Activated CD8-positive, alpha-beta T cell treated with anti-CD3 and anti-CD28 coated beads for 36 hours (primary cell): Measurements from ENCODE around the gene PCDHGA7. TPM values are rescaled to one million over a fixed set of nuclear protein-coding genes. Genes with fewer than 3 reads are reported as not detected.
A peak's percentile ranks its signal among the peaks of the same experiment; 100 is the strongest.

Experiments
- ATAC-seq: fragments of 200-7000 bp; cut with Tn5 transposase; one replicate; pipeline ENCODE4 v1.10.0; 2021; ENCODE audit warnings: mild to moderate bottlenecking, moderate library complexity
- CTCF ChIA-PET: fragments of 350-600 bp; sonication (Branson Sonifier 250); formaldehyde crosslinking; loops from one replicate; lab custom pipeline; 2021; ENCODE audit warnings: antibody characterized with exemption; lab: Charles Lee
- POLR2A ChIA-PET: fragments of 350-600 bp; sonication (Branson Sonifier 250); formaldehyde crosslinking; loops from one replicate; lab custom pipeline; 2021; ENCODE audit warnings: antibody characterized with exemption; lab: Charles Lee
- DNase-seq: peaks from one replicate; pipeline ENCODE4 v3.0.0-alpha.2; 2020
- H3K27ac Mint-ChIP-seq: one replicate; pipeline ENCODE4 v1.8.0; 2021; ENCODE audit warnings: mild to moderate bottlenecking, mixed read lengths
- H3K27me3 Mint-ChIP-seq: one replicate; pipeline ENCODE4 v1.8.0; 2021; ENCODE audit warnings: mixed read lengths
- H3K36me3 Mint-ChIP-seq: one replicate; pipeline ENCODE4 v1.8.0; 2021; ENCODE audit warnings: low read depth, mixed read lengths
- H3K4me1 Mint-ChIP-seq: one replicate; pipeline ENCODE4 v1.8.0; 2021; ENCODE audit warnings: low read depth, mixed read lengths
- H3K4me3 Mint-ChIP-seq: one replicate; pipeline ENCODE4 v1.8.0; 2021; ENCODE audit warnings: mild to moderate bottlenecking, moderate library complexity, mixed read lengths
- H3K9me3 Mint-ChIP-seq: one replicate; pipeline ENCODE4 v1.8.0; 2021; ENCODE audit warnings: mixed read lengths
- CTCF ChIP-seq: fragments of 200-600 bp; IDR thresholded peaks from one replicate; pipeline ENCODE4 v1.8.0; 2022; ENCODE audit warnings: antibody characterized with exemption, mild to moderate bottlenecking
- intact Hi-C: fragments of 100-400 bp; cut with micrococcal nuclease; formaldehyde crosslinking; loops from one replicate; pipeline ENCODE4 v1.10.0; 2022
- total RNA-seq, 2 experiments: library from RNA; stranded (reverse); gene quantifications; one replicate each; pipeline ENCODE4 v1.2.3, GENCODE V29; 2021

PCDHGA7 gene
- total RNA-seq, 2 experiments from 2014 or later = not detected

- ChIA-PET POLR2A (no interaction called here), CTCF (interaction anchor here (0.9 to 6.5 kb wide), 9 partner anchors 11 to 145 kb away, joined by 3 to 71 read pairs (median 10); partner anchors contain the start of genes PCDHGA12, PCDHGC3 and PCDHGC4)
- ATAC-seq (no peak), DNase-seq (no peak)
- Mint-ChIP-seq H3K4me3 (no peak overlapping the region), H3K4me1 (peaks cover 13% of the 10 kb centered on the region), H3K36me3 (peaks cover 35% of the 10 kb centered on the region), H3K27ac (no peak overlapping the region), H3K27me3 (peaks cover 72% of the 10 kb centered on the region), H3K9me3 (peaks cover 35% of the 10 kb centered on the region)
- no peak for TF ChIP-seq CTCF
- intact Hi-C loops = no loop called here
Observed at GRCh38 chr5:141419074-141419880, 36.7 kb downstream of the PCDHGA7 start.

DNA sequence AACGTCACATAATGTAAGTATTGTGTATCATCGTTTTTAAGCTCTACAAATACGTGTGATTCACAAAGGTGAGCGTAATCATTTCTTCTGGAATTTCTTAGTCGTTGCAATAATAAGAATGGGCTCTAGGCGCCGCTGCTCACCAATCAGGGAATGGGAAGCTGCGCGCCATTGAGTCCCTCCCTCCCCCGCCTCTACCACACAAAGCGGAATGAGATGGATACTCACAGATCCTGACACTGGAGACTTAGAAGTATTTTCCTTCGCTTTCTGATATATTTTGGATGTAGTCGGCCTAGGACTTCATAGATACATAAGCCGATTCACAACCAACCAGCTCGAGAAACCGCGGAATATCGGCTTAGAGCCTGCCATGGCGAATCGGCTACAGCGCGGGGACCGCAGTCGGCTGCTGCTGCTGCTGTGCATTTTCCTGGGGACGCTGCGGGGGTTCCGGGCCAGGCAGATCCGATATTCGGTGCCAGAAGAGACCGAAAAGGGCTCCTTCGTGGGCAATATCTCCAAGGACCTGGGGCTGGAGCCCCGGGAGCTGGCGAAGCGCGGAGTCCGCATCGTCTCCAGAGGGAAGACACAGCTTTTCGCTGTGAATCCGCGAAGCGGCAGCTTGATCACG lies 38.4 kb downstream of the PCDHGA7 start, which contains the start of gene PCDHGA11:
Gene PCDHGA11 (plus strand): TSS at position 197 of the 634 bp plus-strand sequence. CDS start 177 bp downstream, at position 374.
- DNase-seq = peak; percentile 69
- H3K27me3 Mint-ChIP-seq = peaks cover 72% of the 10 kb centered on the region
- H3K4me1 Mint-ChIP-seq = peaks cover 8% of the 10 kb centered on the region
- intact Hi-C loops = no loop called here
- no peak within 1 kb of the TSS for H3K27ac Mint-ChIP-seq
- peaks cover 28% of the 10 kb centered on the region for H3K36me3 Mint-ChIP-seq
- peak within 1 kb of the TSS; percentile 74 for H3K4me3 Mint-ChIP-seq
- ChIA-PET CTCF (interaction anchor here (0.6 to 6.5 kb wide), 41 partner anchors 8 to 234 kb away, joined by 3 to 71 read pairs (median 4); partner anchors contain the start of genes PCDHB9, PCDHGA1, PCDHGA10 and PCDHGA12), POLR2A (no interaction called here)
- H3K9me3 Mint-ChIP-seq = peaks cover 28% of the 10 kb centered on the region
- TF ChIP-seq CTCF = peak; percentile 76
- ATAC-seq = peak; percentile 61

DNA sequence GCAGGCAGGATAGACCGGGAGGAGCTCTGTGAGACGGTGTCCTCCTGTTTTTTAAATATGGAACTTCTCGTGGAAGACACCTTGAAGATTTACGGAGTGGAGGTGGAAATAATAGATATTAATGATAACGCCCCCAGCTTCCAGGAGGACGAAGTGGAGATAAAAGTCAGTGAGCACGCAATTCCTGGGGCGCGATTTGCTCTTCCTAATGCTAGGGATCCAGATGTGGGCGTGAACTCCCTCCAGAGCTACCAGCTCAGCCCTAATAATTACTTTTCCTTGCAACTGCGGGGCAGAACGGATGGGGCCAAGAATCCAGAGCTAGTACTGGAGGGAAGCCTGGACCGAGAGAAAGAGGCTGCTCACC lies 38.9 kb downstream of the PCDHGA7 start:
- DNase-seq (no peak), ATAC-seq (no peak)
- ChIA-PET POLR2A (no interaction called here), CTCF (interaction anchor here (0.8 to 6.5 kb wide), 39 partner anchors 8 to 566 kb away, joined by 3 to 71 read pairs (median 4); partner anchors contain the start of genes PCDHA10, PCDHB9, PCDHGA1 and PCDHGA10)
- peaks cover 73% of the 10 kb centered on the region for H3K27me3 Mint-ChIP-seq
- H3K4me3 Mint-ChIP-seq = peak overlapping the region; percentile 74
- no peak overlapping the region for H3K27ac Mint-ChIP-seq
- H3K36me3 Mint-ChIP-seq = peaks cover 28% of the 10 kb centered on the region
- peaks cover 8% of the 10 kb centered on the region for H3K4me1 Mint-ChIP-seq
- TF ChIP-seq CTCF = no peak
- H3K9me3 Mint-ChIP-seq = peaks cover 28% of the 10 kb centered on the region
- intact Hi-C loops = no loop called here

DNA sequence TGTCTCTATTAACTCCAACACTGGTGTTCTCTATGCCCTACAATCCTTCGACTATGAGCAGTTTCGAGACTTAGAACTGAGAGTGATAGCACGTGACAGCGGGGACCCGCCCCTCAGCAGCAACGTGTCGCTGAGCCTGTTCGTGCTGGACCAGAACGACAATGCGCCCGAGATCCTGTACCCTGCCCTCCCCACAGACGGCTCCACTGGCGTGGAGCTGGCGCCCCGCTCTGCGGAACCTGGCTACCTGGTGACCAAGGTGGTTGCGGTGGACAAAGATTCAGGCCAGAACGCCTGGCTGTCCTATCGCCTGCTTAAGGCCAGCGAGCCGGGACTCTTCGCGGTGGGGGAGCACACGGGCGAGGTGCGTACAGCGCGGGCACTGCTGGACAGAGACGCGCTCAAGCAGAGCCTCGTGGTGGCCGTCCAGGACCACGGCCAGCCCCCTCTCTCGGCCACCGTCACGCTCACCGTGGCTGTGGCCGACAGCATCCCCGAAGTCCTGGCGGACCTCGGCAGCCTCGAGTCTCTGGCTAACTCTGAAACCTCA lies 40.3 kb downstream of the PCDHGA7 start:
- ChIA-PET CTCF (interaction anchor here (0.7 to 2.7 kb wide), 2 partner anchors 91 to 135 kb away, joined by 3 to 19 read pairs; no protein-coding TSS in a partner anchor), POLR2A (interaction anchor here (0.5 kb wide), 1 partner anchor 69 kb away, joined by 3 read pairs; no protein-coding TSS in a partner anchor)
- no peak overlapping the region for H3K4me3 Mint-ChIP-seq
- H3K36me3 Mint-ChIP-seq = peaks cover 26% of the 10 kb centered on the region
- H3K4me1 Mint-ChIP-seq = peaks cover 8% of the 10 kb centered on the region
- peaks cover 28% of the 10 kb centered on the region for H3K9me3 Mint-ChIP-seq
- intact Hi-C loops = no loop called here
- DNase-seq = no peak
- peaks cover 78% of the 10 kb centered on the region for H3K27me3 Mint-ChIP-seq
- no peak overlapping the region for H3K27ac Mint-ChIP-seq
- ATAC-seq = no peak
- no peak for TF ChIP-seq CTCF
